ENCODE results near the gene FBXW12.

FBXW12 gene

DNA sequence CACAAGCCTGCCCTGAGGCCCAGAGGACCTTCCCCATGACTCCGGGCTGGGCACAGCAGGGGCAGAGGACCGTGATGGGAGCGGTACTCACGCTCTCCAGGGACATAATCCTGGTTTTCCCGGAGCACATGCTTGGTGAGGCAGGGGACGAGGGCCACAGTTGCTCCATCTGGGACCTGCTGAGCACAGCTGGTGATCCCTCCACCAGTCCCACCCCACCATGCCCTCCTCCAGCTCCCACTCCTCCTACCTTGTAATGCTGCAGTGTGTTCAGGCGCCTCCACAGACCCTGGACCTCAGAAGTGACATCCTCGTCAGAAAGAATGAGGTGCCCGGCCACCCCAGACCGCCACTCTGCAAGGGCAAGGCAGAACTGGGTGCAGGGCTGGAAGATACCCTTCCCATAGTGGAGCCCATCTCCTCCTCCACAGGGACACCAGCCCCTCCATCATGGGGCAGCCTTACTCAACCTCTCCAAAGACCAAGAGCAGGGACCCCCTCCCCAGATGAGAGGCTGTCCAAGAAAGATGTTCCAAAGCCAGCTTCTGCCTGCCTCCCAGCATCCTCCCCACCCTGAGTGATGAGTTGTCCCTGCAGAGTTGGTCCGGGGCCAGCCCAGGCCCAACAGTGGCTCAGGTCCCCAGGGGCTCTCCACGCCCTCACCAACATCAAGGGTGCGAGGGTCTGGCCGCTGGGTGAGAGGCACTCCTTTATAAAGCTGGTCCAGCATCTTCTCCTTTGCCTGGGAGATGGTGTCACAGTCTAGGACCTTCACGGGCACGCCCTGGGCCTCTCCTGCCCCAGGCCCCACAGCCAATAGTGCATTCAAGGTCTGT lies 38.4 kb downstream of the FBXW12 start:
- peak; percentile 12 to 55 for DNase-seq
- intact Hi-C loops (cut with DNase I; ENCODE audit: low total_unique reads): no loop called here
- H3K4me3 ChIP-seq: no peak overlapping the region

DNA sequence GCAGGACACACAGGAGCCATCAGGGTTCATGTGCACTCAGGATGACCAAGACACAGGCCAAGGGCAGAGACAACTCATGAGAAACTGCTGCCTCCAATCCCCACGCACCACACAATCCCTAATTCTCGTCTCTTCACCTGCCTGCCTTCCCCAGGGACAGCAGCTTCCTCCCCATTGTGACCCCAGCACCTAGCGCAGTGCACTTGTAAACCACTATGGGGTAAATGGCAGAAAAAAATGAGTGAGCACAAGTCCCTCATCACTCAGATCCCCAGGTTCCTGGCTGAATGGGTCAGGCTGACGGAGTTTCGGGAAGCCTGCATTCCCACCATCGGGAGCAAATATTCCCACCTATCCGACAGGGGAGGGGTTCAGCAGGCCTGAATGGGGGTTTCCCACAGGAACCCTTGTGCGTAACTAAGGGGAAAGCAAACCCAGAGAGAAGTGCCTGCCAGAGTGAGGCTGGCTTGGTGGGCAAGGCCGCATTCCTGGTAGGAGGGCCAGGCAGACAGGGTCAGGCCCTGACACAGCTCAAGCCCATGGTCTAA lies 39.1 kb downstream of the FBXW12 start:
- Histone ChIP-seq H3K4me3 (no peak overlapping the region), H3K36me3 (peaks cover 95 to 100% (median 100%) of the 10 kb centered on the region in 3 donors), H3K4me1 (peaks cover 0 to 32% (median 9%) of the 10 kb centered on the region in 4 donors), H3K27ac (peak overlapping the region in 1 of 2 donors; percentile 84), H3K9me3 (no peaks in the 10 kb centered on the region), H3K27me3 (no peaks in the 10 kb centered on the region)
- TF ChIP-seq, protein P1, sequence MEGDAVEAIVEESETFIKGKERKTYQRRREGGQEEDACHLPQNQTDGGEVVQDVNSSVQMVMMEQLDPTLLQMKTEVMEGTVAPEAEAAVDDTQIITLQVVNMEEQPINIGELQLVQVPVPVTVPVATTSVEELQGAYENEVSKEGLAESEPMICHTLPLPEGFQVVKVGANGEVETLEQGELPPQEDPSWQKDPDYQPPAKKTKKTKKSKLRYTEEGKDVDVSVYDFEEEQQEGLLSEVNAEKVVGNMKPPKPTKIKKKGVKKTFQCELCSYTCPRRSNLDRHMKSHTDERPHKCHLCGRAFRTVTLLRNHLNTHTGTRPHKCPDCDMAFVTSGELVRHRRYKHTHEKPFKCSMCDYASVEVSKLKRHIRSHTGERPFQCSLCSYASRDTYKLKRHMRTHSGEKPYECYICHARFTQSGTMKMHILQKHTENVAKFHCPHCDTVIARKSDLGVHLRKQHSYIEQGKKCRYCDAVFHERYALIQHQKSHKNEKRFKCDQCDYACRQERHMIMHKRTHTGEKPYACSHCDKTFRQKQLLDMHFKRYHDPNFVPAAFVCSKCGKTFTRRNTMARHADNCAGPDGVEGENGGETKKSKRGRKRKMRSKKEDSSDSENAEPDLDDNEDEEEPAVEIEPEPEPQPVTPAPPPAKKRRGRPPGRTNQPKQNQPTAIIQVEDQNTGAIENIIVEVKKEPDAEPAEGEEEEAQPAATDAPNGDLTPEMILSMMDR (IDR thresholded peaks at IDR 0.05): no peak
- peak; percentile 10 to 60 for DNase-seq
- intact Hi-C loops (cut with DNase I; ENCODE audit: low total_unique reads): no loop called here

More for the DNA sequence above, 38.4 kb downstream of the FBXW12 start:
- TF ChIP-seq, protein P1 (IDR thresholded peaks at IDR 0.05): no peak
- Histone ChIP-seq H3K27me3 (no peaks in the 10 kb centered on the region), H3K36me3 (peaks cover 93 to 100% (median 100%) of the 10 kb centered on the region in 3 donors), H3K4me1 (peaks cover 0 to 37% (median 14%) of the 10 kb centered on the region in 4 donors), H3K27ac (peak overlapping the region; percentile 33 to 84), H3K9me3 (no peaks in the 10 kb centered on the region)

DNA sequence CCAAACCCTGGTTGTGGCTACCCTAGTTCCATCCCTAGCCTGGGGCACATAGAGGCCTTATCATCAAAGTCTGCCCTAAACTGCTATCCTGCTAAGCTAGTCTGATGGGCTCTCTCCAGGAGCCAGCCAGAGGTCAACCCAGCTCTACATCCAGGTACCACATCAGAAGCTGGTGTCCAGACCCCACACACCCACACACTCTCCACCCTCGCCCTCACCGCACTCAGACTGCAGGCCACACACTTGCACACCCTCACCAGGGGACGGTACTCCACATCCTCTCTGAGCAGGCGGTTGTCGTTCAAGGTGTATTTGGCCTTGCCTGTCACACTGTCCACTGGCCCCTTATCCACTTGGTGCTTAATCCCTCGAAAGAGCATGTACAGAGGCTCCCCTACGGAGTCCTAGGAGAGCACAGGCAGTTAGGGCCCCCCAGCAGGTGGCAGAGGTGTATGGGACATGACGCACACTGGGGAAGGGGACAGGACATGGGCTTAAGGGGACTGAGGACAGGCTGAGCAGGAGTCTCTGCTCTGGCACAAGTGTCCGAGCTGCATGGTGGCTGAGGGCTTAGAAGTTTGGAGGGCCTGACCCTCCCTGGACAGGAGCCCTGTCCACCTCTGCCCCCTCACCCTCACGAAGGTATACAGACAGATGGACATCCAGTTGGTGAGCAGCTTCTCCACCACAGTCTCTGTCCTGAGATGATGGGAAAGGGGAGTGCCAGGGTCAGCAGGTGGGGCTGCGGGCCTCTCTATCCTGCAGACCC lies 39.8 kb downstream of the FBXW12 start:
- DNase-seq: peak; percentile 11 to 59
- peak overlapping the region in 1 of 2 donors; percentile 84 for H3K27ac ChIP-seq

DNA sequence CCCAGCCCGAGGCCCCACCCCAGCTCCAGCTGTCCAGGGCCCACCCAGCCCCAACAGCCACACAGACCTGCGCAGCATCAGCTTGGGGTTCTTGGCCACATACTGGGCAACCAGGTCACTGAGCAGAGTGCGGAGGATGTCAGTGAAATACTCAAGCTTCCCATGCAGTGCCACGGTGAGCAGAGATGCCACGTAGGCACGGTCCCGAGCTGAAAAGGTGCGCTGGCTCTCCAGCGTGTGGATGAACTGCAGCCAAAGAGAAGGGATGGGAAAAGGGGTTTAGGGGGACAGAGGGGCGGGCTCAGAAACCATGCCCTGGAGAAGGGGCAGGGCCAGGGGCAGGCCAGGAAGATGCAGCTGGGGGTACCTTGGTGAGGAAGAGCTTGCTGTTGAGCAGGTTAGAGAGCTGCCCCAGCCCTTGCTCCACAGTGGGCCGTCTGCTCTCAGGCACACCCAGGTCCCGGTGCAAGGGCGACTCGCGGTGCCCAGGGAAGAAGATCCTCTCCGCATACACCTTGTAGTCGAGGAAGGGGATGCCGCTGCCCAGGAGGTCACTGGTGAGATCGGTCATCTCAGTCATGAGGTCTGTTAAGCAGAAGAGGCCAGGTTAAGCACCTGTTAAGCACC lies 40.5 kb downstream of the FBXW12 start:
- TF ChIP-seq, protein P1 (IDR thresholded peaks at IDR 0.05): no peak
- H3K27me3 ChIP-seq: no peaks in the 10 kb centered on the region
- DNase-seq: peak; percentile 19 to 63
- no peaks in the 10 kb centered on the region for H3K9me3 ChIP-seq
- intact Hi-C loops (cut with DNase I; ENCODE audit: low total_unique reads): no loop called here
- peaks cover 0 to 31% (median 9%) of the 10 kb centered on the region in 4 donors for H3K4me1 ChIP-seq
- H3K27ac ChIP-seq: peak overlapping the region; percentile 61 to 84
- H3K4me3 ChIP-seq: no peak overlapping the region
- peaks cover 98 to 100% (median 100%) of the 10 kb centered on the region in 3 donors for H3K36me3 ChIP-seq

More for the DNA sequence above, 39.8 kb downstream of the FBXW12 start:
- Histone ChIP-seq H3K27me3 (no peaks in the 10 kb centered on the region), H3K9me3 (no peaks in the 10 kb centered on the region), H3K36me3 (peaks cover 94 to 100% (median 100%) of the 10 kb centered on the region in 3 donors), H3K4me3 (no peak overlapping the region), H3K4me1 (peaks cover 0 to 31% (median 9%) of the 10 kb centered on the region in 4 donors)
- TF ChIP-seq, protein P1 (IDR thresholded peaks at IDR 0.05): no peak
- intact Hi-C loops (cut with DNase I; ENCODE audit: low total_unique reads): no loop called here

DNA sequence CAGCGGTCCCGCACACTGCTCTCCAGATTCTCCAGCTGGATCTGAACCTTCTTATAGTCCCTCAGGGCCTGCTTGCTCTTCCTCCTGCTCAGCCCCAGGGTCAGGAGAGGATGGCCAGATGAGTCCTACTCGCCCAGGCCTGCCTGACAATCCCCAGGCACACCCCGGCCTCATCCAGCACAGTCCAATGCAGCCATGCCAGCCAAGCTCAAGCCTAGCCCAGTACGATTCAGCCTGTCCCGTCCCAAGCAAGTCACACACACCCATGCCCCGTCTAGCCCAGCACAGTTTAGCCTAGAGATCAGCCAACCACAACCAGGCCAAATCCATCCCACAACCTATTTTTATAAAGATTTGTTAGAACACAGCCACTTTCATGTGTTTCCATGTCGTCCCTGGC lies 41.1 kb downstream of the FBXW12 start:
- Histone ChIP-seq H3K36me3 (peaks cover 97 to 100% (median 100%) of the 10 kb centered on the region in 3 donors), H3K4me1 (peaks cover 0 to 31% (median 9%) of the 10 kb centered on the region in 4 donors), H3K9me3 (no peaks in the 10 kb centered on the region), H3K27me3 (no peaks in the 10 kb centered on the region), H3K27ac (peak overlapping the region; percentile 61 to 84), H3K4me3 (no peak overlapping the region)
- intact Hi-C loops (cut with DNase I; ENCODE audit: low total_unique reads): no loop called here
- peak; percentile 19 to 82 for DNase-seq
- TF ChIP-seq, protein P1 (IDR thresholded peaks at IDR 0.05): no peak

All from tibial artery (tissue), 4 donors.